Endodermal cell (in vitro differentiated cells): ENCODE measurements around the gene SYNGR1. TPM values are rescaled to one million over a fixed set of nuclear protein-coding genes. Genes with fewer than 3 reads are reported as not detected.
"Not testable (repeated sequence)": the region's sequence is repeated elsewhere in the genome, so short reads cannot be mapped to it uniquely, and the experiment has no call there.

Experiments
- DNase-seq: peaks from one replicate; pipeline ENCODE4 v3.0.0-alpha.2; 2017
- H3K27ac ChIP-seq: 2 replicates; pipeline ENCODE4 v1.5.1; 2013; ENCODE audit warnings: mild to moderate bottlenecking, low read depth, low read length, moderate library complexity
- H3K27me3 ChIP-seq: 2 replicates; pipeline ENCODE4 v1.6.1; 2013; ENCODE audit warnings: mild to moderate bottlenecking, low read length, moderate library complexity; ENCODE audit not compliant: insufficient read depth, control insufficient read depth, poor library complexity, severe bottlenecking
- H3K36me3 ChIP-seq: 2 replicates; pipeline ENCODE4 v1.7.0; 2013; ENCODE audit warnings: mild to moderate bottlenecking, low read length, moderate library complexity; ENCODE audit not compliant: control insufficient read depth, insufficient read depth
- H3K4me1 ChIP-seq: one replicate; pipeline ENCODE4 v1.7.0; 2013; ENCODE audit warnings: low read length; ENCODE audit not compliant: control insufficient read depth, insufficient read depth
- H3K4me3 ChIP-seq: 2 replicates; pipeline ENCODE4 v1.5.1; 2013; ENCODE audit warnings: mild to moderate bottlenecking, low read length, moderate library complexity
- H3K9ac ChIP-seq: 2 replicates; pipeline ENCODE4 v1.6.1; 2013; ENCODE audit warnings: mild to moderate bottlenecking, low read length, moderate library complexity; ENCODE audit not compliant: poor library complexity, severe bottlenecking; ENCODE audit errors: extremely low read depth
- H3K9me3 ChIP-seq: 2 replicates; pipeline ENCODE4 v1.6.1; 2013; ENCODE audit warnings: mild to moderate bottlenecking, low read length, moderate library complexity; ENCODE audit not compliant: control insufficient read depth
- H3K27ac Mint-ChIP-seq: 2 replicates; pipeline ENCODE4 v1.8.0; 2020; ENCODE audit warnings: mixed read lengths
- H3K27me3 Mint-ChIP-seq: 2 replicates; pipeline ENCODE4 v1.8.0; 2021; ENCODE audit warnings: mild to moderate bottlenecking, mixed read lengths; ENCODE audit not compliant: insufficient read depth
- H3K36me3 Mint-ChIP-seq: 2 replicates; pipeline ENCODE4 v1.8.0; 2020; ENCODE audit warnings: low read depth, mixed read lengths
- H3K4me1 Mint-ChIP-seq: 2 replicates; pipeline ENCODE4 v1.8.0; 2020; ENCODE audit warnings: mixed read lengths
- H3K4me3 Mint-ChIP-seq: 2 replicates; pipeline ENCODE4 v1.8.0; 2020; ENCODE audit warnings: mild to moderate bottlenecking, moderate library complexity, mixed read lengths
- H3K9me3 Mint-ChIP-seq: 2 replicates; pipeline ENCODE4 v1.8.0; 2020; ENCODE audit warnings: mild to moderate bottlenecking, mixed read lengths
- whole genome bisulfite sequencing, 2 experiments: methylation state at CpG; one replicate each; pipeline versions ENCODE4 v1.1.5 to v1.1.7; 2013; ENCODE audit warnings: missing lambda C conversion rate in 2 of 2, mixed read lengths in 1 of 2; ENCODE audit not compliant: insufficient coverage in 1 of 2, insufficient read length in 1 of 2; 5-methylcytosine and 5-hydroxymethylcytosine counted together
- total RNA-seq, 2 donors: library from RNA; stranded (reverse); fragmentation: NEBNext Ultra II Directional in 1 of 2; extraction: Animal tissue kit (Norgen Biotek cat#: 25700) in 1 of 2; gene quantifications; 2 replicates in 1 of 2; 3 replicates in 1 of 2; pipeline ENCODE4 v1.2.1, GENCODE V29; 2021
- TF ChIP-seq, protein P1 (sequence below): fragments of 200-600 bp; sonication (generic); conservative IDR thresholded peaks from 2 replicates; pipeline ENCODE4 v1.5.0; 2021; ENCODE audit warnings: antibody characterized with exemption, mild to moderate bottlenecking

SYNGR1 gene
- total RNA-seq, 2 donors from 2014 or later: 19.0 to 36.3 TPM

DNA sequence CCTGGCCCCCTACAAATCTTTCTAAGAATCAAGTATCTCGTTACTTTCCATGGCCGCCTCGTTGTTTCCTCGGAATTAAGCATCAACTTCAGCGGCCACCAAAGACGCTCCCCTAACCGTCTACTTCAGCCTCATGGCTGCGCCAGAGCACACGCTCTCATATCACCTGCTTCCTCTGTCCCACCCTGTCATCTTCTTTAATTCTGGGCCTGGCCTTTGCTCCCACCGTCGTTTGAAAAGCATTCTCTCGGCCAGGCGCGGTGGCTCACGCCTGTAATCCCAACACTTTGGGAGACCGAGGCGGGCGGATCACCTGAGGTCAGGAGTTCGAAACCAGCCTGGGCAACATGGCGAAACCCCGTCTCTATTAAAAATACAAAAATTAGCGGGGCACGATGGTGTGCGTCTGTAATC lies 29.2 kb upstream of the SYNGR1 start:
- peak overlapping the region; percentile 91 for H3K27ac Mint-ChIP-seq
- peak; percentile 63 for DNase-seq
- not testable (repeated sequence) for H3K27me3 ChIP-seq, H3K4me1 ChIP-seq, H3K9me3 Mint-ChIP-seq, H3K9ac ChIP-seq, H3K9me3 ChIP-seq, H3K27me3 Mint-ChIP-seq
- H3K4me3 ChIP-seq: peak overlapping the region; percentile 100
- WGBS, 2 experiments: 92% methylated on average over 24 of the region's 24 CpGs
- TF ChIP-seq, protein P1, sequence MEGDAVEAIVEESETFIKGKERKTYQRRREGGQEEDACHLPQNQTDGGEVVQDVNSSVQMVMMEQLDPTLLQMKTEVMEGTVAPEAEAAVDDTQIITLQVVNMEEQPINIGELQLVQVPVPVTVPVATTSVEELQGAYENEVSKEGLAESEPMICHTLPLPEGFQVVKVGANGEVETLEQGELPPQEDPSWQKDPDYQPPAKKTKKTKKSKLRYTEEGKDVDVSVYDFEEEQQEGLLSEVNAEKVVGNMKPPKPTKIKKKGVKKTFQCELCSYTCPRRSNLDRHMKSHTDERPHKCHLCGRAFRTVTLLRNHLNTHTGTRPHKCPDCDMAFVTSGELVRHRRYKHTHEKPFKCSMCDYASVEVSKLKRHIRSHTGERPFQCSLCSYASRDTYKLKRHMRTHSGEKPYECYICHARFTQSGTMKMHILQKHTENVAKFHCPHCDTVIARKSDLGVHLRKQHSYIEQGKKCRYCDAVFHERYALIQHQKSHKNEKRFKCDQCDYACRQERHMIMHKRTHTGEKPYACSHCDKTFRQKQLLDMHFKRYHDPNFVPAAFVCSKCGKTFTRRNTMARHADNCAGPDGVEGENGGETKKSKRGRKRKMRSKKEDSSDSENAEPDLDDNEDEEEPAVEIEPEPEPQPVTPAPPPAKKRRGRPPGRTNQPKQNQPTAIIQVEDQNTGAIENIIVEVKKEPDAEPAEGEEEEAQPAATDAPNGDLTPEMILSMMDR: peak; percentile 10
- peaks cover 38% of the 10 kb centered on the region for H3K36me3 Mint-ChIP-seq
- H3K36me3 ChIP-seq: peaks cover 34% of the 10 kb centered on the region
- H3K27ac ChIP-seq: peak overlapping the region; percentile 49
- peak overlapping the region; percentile 100 for H3K4me3 Mint-ChIP-seq
- peaks cover 23% of the 10 kb centered on the region for H3K4me1 Mint-ChIP-seq

- Mint-ChIP-seq H3K4me1 (no peaks in the 10 kb centered on the region), H3K9me3 (no peaks in the 10 kb centered on the region), H3K27me3 (peaks cover 4% of the 10 kb centered on the region), H3K36me3 (no peaks in the 10 kb centered on the region), H3K27ac (no peak overlapping the region), H3K4me3 (no peak overlapping the region)
- Histone ChIP-seq H3K36me3 (no peaks in the 10 kb centered on the region), H3K27me3 (no peaks in the 10 kb centered on the region), H3K4me1 (no peaks in the 10 kb centered on the region), H3K9me3 (no peaks in the 10 kb centered on the region), H3K27ac (no peak overlapping the region), H3K4me3 (no peak overlapping the region), H3K9ac (no peak overlapping the region)
- TF ChIP-seq, protein P1: no peak
- 69 to 87% methylated on average over 1 to 2 of the region's 2 CpGs for WGBS, 2 experiments
- no peak for DNase-seq
Observed at GRCh38 chr22:39325392-39325932, 24.3 kb upstream of the SYNGR1 start.

- H3K27me3 Mint-ChIP-seq: peaks cover 4% of the 10 kb centered on the region
- no peaks in the 10 kb centered on the region for H3K36me3 Mint-ChIP-seq
- H3K4me3 Mint-ChIP-seq: no peak overlapping the region
- Histone ChIP-seq H3K9ac (no peak overlapping the region), H3K4me1 (no peaks in the 10 kb centered on the region), H3K4me3 (no peak overlapping the region), H3K27ac (no peak overlapping the region), H3K36me3 (no peaks in the 10 kb centered on the region), H3K27me3 (no peaks in the 10 kb centered on the region), H3K9me3 (no peaks in the 10 kb centered on the region)
- DNase-seq: no peak
- TF ChIP-seq, protein P1: peak; percentile 26
- H3K9me3 Mint-ChIP-seq: no peaks in the 10 kb centered on the region
- H3K4me1 Mint-ChIP-seq: no peaks in the 10 kb centered on the region
- WGBS, 2 experiments: 91 to 99% methylated on average over 15 to 18 of the region's 18 CpGs
- no peak overlapping the region for H3K27ac Mint-ChIP-seq
Observed at GRCh38 chr22:39327995-39328754, 21.6 kb upstream of the SYNGR1 start.

- not testable (repeated sequence) for H3K9me3 ChIP-seq, H3K4me1 Mint-ChIP-seq, DNase-seq, H3K36me3 ChIP-seq, H3K9ac ChIP-seq, H3K36me3 Mint-ChIP-seq, H3K27me3 Mint-ChIP-seq, H3K4me3 Mint-ChIP-seq, H3K4me1 ChIP-seq, H3K9me3 Mint-ChIP-seq, H3K27me3 ChIP-seq, H3K27ac Mint-ChIP-seq, H3K27ac ChIP-seq, H3K4me3 ChIP-seq
- WGBS, 2 experiments: no CpG with 5 or more reads among the region's 1 CpG
Observed at GRCh38 chr22:39330553-39330952, 19.2 kb upstream of the SYNGR1 start.
